Mesenchymal stem cell (in vitro differentiated cells and primary cell): ENCODE data around the gene GPNMB.

Experiments used
- DNase-seq: peaks from one replicate; pipeline ENCODE4 v3.0.0-alpha.2; 2013
- H2AFZ ChIP-seq: one replicate; pipeline ENCODE4 v1.6.1; 2013; ENCODE audit warnings: low read depth, mild to moderate bottlenecking, control low read depth, inconsistent platforms, low read length, moderate library complexity
- H2AK5ac ChIP-seq: 2 replicates; pipeline ENCODE4 v1.6.1; 2013; ENCODE audit warnings: low read length, moderate library complexity, mild to moderate bottlenecking, inconsistent platforms; ENCODE audit not compliant: severe bottlenecking
- H2BK120ac ChIP-seq: one replicate; pipeline ENCODE4 v1.6.1; 2013; ENCODE audit warnings: low read depth, mild to moderate bottlenecking, inconsistent platforms, low read length, moderate library complexity
- H2BK12ac ChIP-seq, 2 experiments: one replicate each; pipeline ENCODE4 v1.6.1; 2013; ENCODE audit warnings: inconsistent platforms in 2 of 2, low read length in 2 of 2, mild to moderate bottlenecking in 2 of 2, moderate library complexity in 2 of 2, control low read depth in 1 of 2
- H2BK15ac ChIP-seq: one replicate; pipeline ENCODE4 v1.6.1; 2013; ENCODE audit warnings: mild to moderate bottlenecking, low read depth, inconsistent platforms; ENCODE audit not compliant: poor library complexity, severe bottlenecking
- H2BK5ac ChIP-seq: 2 replicates; pipeline ENCODE4 v1.6.1; 2013; ENCODE audit warnings: low read depth, mild to moderate bottlenecking, low read length, control low read depth, inconsistent platforms; ENCODE audit not compliant: poor library complexity, severe bottlenecking
- H3K14ac ChIP-seq, 2 experiments: one replicate each; pipeline ENCODE4 v1.6.1; 2013; ENCODE audit warnings: inconsistent platforms in 2 of 2, low read length in 2 of 2, control low read depth in 1 of 2, mild to moderate bottlenecking in 1 of 2, moderate library complexity in 1 of 2
- H3K18ac ChIP-seq, 2 experiments: one replicate each; pipeline ENCODE4 v1.6.1; 2013; ENCODE audit warnings: inconsistent platforms in 2 of 2, low read length in 2 of 2, control low read depth in 1 of 2, low read depth in 1 of 2, mild to moderate bottlenecking in 1 of 2
- H3K23ac ChIP-seq, 2 experiments: one replicate each; pipeline ENCODE4 v1.6.1; 2013; ENCODE audit warnings: inconsistent platforms in 2 of 2, low read length in 2 of 2, mild to moderate bottlenecking in 2 of 2, moderate library complexity in 2 of 2, control low read depth in 1 of 2
- H3K27ac ChIP-seq: 2 replicates; pipeline ENCODE4 v1.5.1; 2013; ENCODE audit warnings: mild to moderate bottlenecking, moderate library complexity, low read length, control low read depth, inconsistent platforms; ENCODE audit not compliant: poor library complexity, severe bottlenecking
- H3K27me3 ChIP-seq, 2 experiments: 2 replicates each; pipeline versions ENCODE4 v1.6.1 to v1.7.0; 2013; ENCODE audit warnings: low read length in 2 of 2, mild to moderate bottlenecking in 2 of 2, moderate library complexity in 2 of 2, control low read depth in 1 of 2, inconsistent platforms in 1 of 2; ENCODE audit not compliant: control insufficient read depth in 1 of 2, insufficient read depth in 1 of 2
- H3K36me3 ChIP-seq, 2 experiments: 2 replicates each; pipeline versions ENCODE4 v1.6.1 to v1.7.0; 2013; ENCODE audit warnings: low read length in 2 of 2, control low read depth in 1 of 2, inconsistent platforms in 1 of 2, low read depth in 1 of 2, mild to moderate bottlenecking in 1 of 2; ENCODE audit not compliant: insufficient read depth in 2 of 2, control insufficient read depth in 1 of 2
- H3K4ac ChIP-seq, 2 experiments: one replicate each; pipeline ENCODE4 v1.6.1; 2013; ENCODE audit warnings: inconsistent platforms in 2 of 2, low read length in 2 of 2, mild to moderate bottlenecking in 2 of 2, moderate library complexity in 2 of 2, control low read depth in 1 of 2, low read depth in 1 of 2
- H3K4me1 ChIP-seq: 2 replicates; pipeline ENCODE4 v1.6.1; 2013; ENCODE audit warnings: low read depth, low read length, control low read depth; ENCODE audit not compliant: control insufficient read depth, insufficient read depth
- H3K4me2 ChIP-seq: 2 replicates; pipeline ENCODE4 v1.6.1; 2013; ENCODE audit warnings: low read length, mild to moderate bottlenecking, inconsistent platforms; ENCODE audit not compliant: poor library complexity, severe bottlenecking
- H3K4me3 ChIP-seq, 2 experiments: 2 replicates each; pipeline versions ENCODE4 v1.5.1 to v1.7.0; 2013; ENCODE audit warnings: low read length in 2 of 2, mild to moderate bottlenecking in 2 of 2, control low read depth in 1 of 2, low read depth in 1 of 2; ENCODE audit not compliant: insufficient read depth in 1 of 2
- H3K79me1 ChIP-seq: replicated peaks from 2 replicates; pipeline ENCODE4 v1.6.1; 2013; ENCODE audit warnings: mild to moderate bottlenecking, control low read depth, low read length, inconsistent platforms; ENCODE audit not compliant: poor library complexity, severe bottlenecking
- H3K9ac ChIP-seq: 2 replicates; pipeline ENCODE4 v1.7.0; 2013; ENCODE audit warnings: mild to moderate bottlenecking, low read length, moderate library complexity
- H3K9me3 ChIP-seq: 2 replicates; pipeline ENCODE4 v1.7.0; 2013; ENCODE audit warnings: mild to moderate bottlenecking, low read length; ENCODE audit not compliant: control insufficient read depth
- H4K8ac ChIP-seq: one replicate; pipeline ENCODE4 v1.6.1; 2013; ENCODE audit warnings: inconsistent platforms, mild to moderate bottlenecking, low read length, moderate library complexity
- H4K91ac ChIP-seq: one replicate; pipeline ENCODE4 v1.6.1; 2013; ENCODE audit warnings: mild to moderate bottlenecking, low read length, inconsistent platforms
- WGBS: methylation state at CpG from one replicate; pipeline ENCODE4 v1.1.7; 2013; ENCODE audit warnings: mixed read lengths; 5-methylcytosine and 5-hydroxymethylcytosine counted together

The GPNMB gene

DNA sequence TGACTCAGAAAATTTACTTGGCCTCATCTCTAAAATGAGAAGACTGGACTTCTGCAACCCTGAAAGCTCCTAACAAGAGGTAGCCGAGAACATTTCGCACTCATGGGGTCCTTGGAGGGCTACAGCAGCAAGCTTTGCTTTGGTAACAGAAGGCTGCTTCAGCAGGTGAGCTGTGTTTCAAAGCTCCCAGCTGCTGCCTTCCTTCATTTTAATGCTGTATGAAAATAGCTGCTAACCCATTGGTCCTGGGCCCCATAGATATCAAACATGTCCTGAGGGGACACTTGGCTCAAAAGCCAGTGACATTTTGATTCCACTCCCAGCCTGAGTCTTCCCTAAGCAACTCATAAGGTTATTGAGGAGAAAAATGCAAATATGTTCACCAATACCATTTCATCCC lies 38.3 kb downstream of the GPNMB start:
- H3K4me3 ChIP-seq = no peak overlapping the region
- no peak overlapping the region for H2BK5ac ChIP-seq
- H2AK5ac ChIP-seq = peak overlapping the region; percentile 38
- no peak overlapping the region for H2AFZ ChIP-seq
- H3K27ac ChIP-seq = no peak overlapping the region
- no peak overlapping the region for H3K9ac ChIP-seq
- H3K18ac ChIP-seq = no peak overlapping the region
- no peaks in the 10 kb centered on the region for H3K4me1 ChIP-seq
- no peak for DNase-seq
- no peak overlapping the region for H4K8ac ChIP-seq
- no peaks in the 10 kb centered on the region for H3K27me3 ChIP-seq
- 96% methylated on average over 2 of the region's 2 CpGs for WGBS
- no peak overlapping the region for H3K4ac ChIP-seq
- H2BK120ac ChIP-seq = no peak overlapping the region
- H2BK15ac ChIP-seq = no peak overlapping the region
- H3K23ac ChIP-seq = no peak overlapping the region
- no peaks in the 10 kb centered on the region for H3K9me3 ChIP-seq
- H2BK12ac ChIP-seq = no peak overlapping the region
- peaks cover 0 to 14% of the 10 kb centered on the region in 2 experiments for H3K36me3 ChIP-seq
- no peak overlapping the region for H3K4me2 ChIP-seq
- H4K91ac ChIP-seq = no peak overlapping the region
- no peak overlapping the region for H3K14ac ChIP-seq
- no peaks in the 10 kb centered on the region for H3K79me1 ChIP-seq

DNA sequence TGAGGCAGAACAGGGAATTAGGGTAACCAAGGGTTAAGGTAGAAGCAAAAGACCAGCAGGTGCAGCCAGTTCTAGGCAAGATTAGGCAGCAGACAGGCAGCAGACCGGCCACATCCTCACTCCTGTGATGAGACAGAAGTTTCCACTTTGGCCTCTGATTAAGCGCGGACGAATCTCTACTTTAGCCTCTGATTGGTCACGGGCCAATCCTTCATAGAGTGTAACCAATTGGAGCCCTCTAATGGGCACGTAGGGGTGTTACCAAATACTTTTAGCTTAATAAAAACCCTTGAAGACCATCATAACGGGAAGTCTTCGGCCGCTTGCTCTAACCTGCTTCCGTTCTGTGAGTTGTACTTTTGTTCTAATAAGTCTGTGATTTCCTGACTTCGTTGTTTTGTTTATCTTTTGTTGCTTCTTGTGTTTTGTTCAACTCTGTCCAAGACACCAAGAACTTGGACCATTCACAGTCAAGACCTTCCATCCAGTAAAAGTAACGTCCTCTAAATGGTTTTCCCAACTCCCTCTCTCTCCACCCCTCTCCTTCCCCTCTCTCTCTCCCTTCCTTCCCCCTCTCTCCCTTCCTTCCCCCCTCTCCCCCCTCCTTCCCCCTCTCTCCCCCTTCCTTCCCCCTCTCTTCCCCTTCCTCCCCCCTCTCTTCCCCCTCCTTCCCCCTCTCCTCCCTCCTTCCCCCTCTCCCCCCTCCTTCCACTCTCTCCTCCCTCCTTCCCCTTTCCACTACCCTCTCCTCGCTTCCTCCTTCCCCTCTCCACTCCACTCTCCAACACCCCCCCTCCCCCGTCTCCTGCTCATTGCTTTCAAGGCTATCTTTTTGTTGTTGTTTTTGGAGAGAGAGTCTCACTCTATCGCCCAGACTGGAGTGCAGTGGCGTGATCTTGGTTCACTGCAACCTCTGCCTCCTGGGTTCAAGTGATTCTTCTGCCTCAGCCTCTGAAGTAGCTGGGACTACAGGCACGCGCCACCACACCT lies 39.4 kb downstream of the GPNMB start:
- no peak overlapping the region for H3K18ac ChIP-seq
- H2BK5ac ChIP-seq = no peak overlapping the region
- WGBS = 93% methylated on average over 9 of the region's 18 CpGs

DNA sequence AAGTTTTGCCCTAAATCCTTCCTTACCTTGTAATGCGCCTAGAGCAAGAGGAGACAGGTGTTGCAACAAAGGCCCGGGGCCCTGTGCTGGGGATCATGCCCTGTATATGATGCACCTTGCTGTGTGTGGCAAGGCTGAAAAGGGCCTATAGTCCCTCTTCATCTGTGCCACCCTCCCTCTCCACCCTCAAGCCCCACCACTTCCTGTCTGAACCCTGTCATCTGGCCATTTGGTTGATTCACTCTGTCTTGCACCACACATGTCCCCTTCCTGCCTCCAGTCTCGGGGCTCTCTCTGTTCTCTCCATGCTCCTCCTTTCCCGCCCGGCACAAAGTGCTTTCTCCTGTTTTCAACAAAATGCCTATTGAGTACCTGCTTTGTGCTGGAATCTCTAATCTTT lies 41.0 kb downstream of the GPNMB start:
- H3K79me1 ChIP-seq = no peaks in the 10 kb centered on the region
- H2AFZ ChIP-seq = no peak overlapping the region
- no peak overlapping the region for H4K91ac ChIP-seq
- no peak overlapping the region for H3K14ac ChIP-seq
- no peaks in the 10 kb centered on the region for H3K36me3 ChIP-seq
- no peak overlapping the region for H2BK12ac ChIP-seq
- H2BK120ac ChIP-seq = no peak overlapping the region
- no peaks in the 10 kb centered on the region for H3K9me3 ChIP-seq
- no peak overlapping the region for H3K18ac ChIP-seq
- H3K27me3 ChIP-seq = no peaks in the 10 kb centered on the region
- no peak overlapping the region for H2BK5ac ChIP-seq
- no peak overlapping the region for H3K23ac ChIP-seq
- no peak overlapping the region for H3K4me2 ChIP-seq
- H2BK15ac ChIP-seq = no peak overlapping the region
- H4K8ac ChIP-seq = no peak overlapping the region
- no peaks in the 10 kb centered on the region for H3K4me1 ChIP-seq
- DNase-seq = no peak
- no peak overlapping the region for H3K4ac ChIP-seq
- no peak overlapping the region for H3K27ac ChIP-seq
- H3K4me3 ChIP-seq = no peak overlapping the region
- H3K9ac ChIP-seq = no peak overlapping the region
- no peak overlapping the region for H2AK5ac ChIP-seq
- WGBS = 92% methylated on average over 3 of the region's 5 CpGs

More for the DNA sequence above, 39.4 kb downstream of the GPNMB start:
- H3K9me3 ChIP-seq = no peaks in the 10 kb centered on the region
- no peaks in the 10 kb centered on the region for H3K4me1 ChIP-seq
- H2AK5ac ChIP-seq = no peak overlapping the region
- DNase-seq = no peak
- H3K4ac ChIP-seq = peak overlapping the region in 1 of 2 experiments; percentile 26
- no peak overlapping the region for H2BK12ac ChIP-seq
- H3K27ac ChIP-seq = no peak overlapping the region
- no peak overlapping the region for H3K14ac ChIP-seq
- H3K27me3 ChIP-seq = no peaks in the 10 kb centered on the region
- no peak overlapping the region for H2BK15ac ChIP-seq
- no peak overlapping the region for H3K23ac ChIP-seq
- H4K91ac ChIP-seq = no peak overlapping the region
- no peak overlapping the region for H4K8ac ChIP-seq
- peaks cover 0 to 4% of the 10 kb centered on the region in 2 experiments for H3K36me3 ChIP-seq
- H3K4me3 ChIP-seq = no peak overlapping the region
- no peak overlapping the region for H2AFZ ChIP-seq
- H2BK120ac ChIP-seq = no peak overlapping the region
- H3K9ac ChIP-seq = no peak overlapping the region
- H3K79me1 ChIP-seq = no peaks in the 10 kb centered on the region
- no peak overlapping the region for H3K4me2 ChIP-seq

DNA sequence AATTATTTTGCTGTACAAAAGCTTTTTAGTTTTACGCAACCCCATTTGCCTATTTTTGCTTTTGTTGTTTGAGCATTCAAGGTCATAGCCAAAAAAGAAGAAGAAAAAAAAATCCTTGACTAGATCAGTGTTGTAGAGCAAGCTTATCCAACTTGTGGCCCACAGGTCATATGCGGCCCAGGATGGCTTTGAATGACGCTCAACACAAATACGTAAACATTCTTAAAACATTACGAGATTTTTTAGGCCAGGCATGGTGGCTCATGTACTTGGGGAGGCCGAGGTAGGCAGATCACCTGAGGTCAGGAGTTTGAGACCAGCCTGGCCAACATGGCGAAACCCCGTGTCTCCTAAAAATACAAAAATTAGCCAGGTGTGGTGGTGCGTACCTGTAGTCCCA lies 44.4 kb downstream of the GPNMB start:
- Histone ChIP-seq H3K14ac (no peak overlapping the region), H3K79me1 (no peaks in the 10 kb centered on the region), H3K23ac (no peak overlapping the region), H4K8ac (no peak overlapping the region), H2BK12ac (no peak overlapping the region), H3K9me3 (no peaks in the 10 kb centered on the region), H2AFZ (no peak overlapping the region), H4K91ac (no peak overlapping the region), H2BK120ac (no peak overlapping the region), H2AK5ac (no peak overlapping the region), H3K18ac (no peak overlapping the region), H3K27me3 (no peaks in the 10 kb centered on the region), H3K36me3 (no peaks in the 10 kb centered on the region), H3K4me3 (no peak overlapping the region), H3K9ac (no peak overlapping the region), H3K4me2 (no peak overlapping the region), H2BK5ac (no peak overlapping the region), H3K4ac (no peak overlapping the region), H2BK15ac (no peak overlapping the region), H3K4me1 (peaks cover 2% of the 10 kb centered on the region), H3K27ac (no peak overlapping the region)
- WGBS = 96% methylated on average over 9 of the region's 9 CpGs
- no peak for DNase-seq
